OCI-LY1 (cell line): ENCODE data around the gene SUPT3H.

Source experiments
- H2AFZ ChIP-seq: fragments of 200-600 bp; sonication (generic), shearing (Covaris generic); 2 replicates; pipeline ENCODE4 v1.6.0; 2014; ENCODE audit warnings: antibody characterized with exemption, mild to moderate bottlenecking, low read length
- H3F3A ChIP-seq: fragments of 200-600 bp; sonication (generic), shearing (Covaris generic); 2 replicates; pipeline ENCODE4 v1.6.0; 2014; ENCODE audit warnings: mild to moderate bottlenecking, antibody characterized with exemption, low read length, moderate library complexity; ENCODE audit not compliant: insufficient read depth
- H3K27ac ChIP-seq: fragments of 200-600 bp; sonication (generic); 2 replicates; pipeline ENCODE4 v1.5.1; 2014; ENCODE audit warnings: low read length, mixed run types, mild to moderate bottlenecking, low read depth; ENCODE audit not compliant: poor library complexity, severe bottlenecking
- H3K27me3 ChIP-seq: fragments of 200-600 bp; sonication (generic); 2 replicates; pipeline ENCODE4 v1.6.0; 2014; ENCODE audit warnings: antibody characterized with exemption, mild to moderate bottlenecking, low read length, moderate library complexity; ENCODE audit not compliant: insufficient read depth
- H3K36me3 ChIP-seq: fragments of 200-600 bp; sonication (generic); 2 replicates; pipeline ENCODE4 v1.6.1; 2014; ENCODE audit warnings: mild to moderate bottlenecking, antibody characterized with exemption, low read length, moderate library complexity, mixed read lengths; ENCODE audit not compliant: insufficient read depth
- H3K4me1 ChIP-seq: fragments of 200-600 bp; sonication (generic); 2 replicates; pipeline ENCODE4 v1.5.1; 2014; ENCODE audit warnings: mild to moderate bottlenecking, low read length, moderate library complexity; ENCODE audit not compliant: insufficient read depth, severe bottlenecking
- H3K4me2 ChIP-seq: fragments of 200-600 bp; sonication (generic), shearing (Covaris generic); 2 replicates; pipeline ENCODE4 v1.6.1; 2014; ENCODE audit warnings: low read length
- H3K4me3 ChIP-seq: fragments of 200-600 bp; sonication (generic); 2 replicates; pipeline ENCODE4 v1.5.1; 2014; ENCODE audit warnings: low read length, low read depth, mild to moderate bottlenecking, mixed read lengths; ENCODE audit not compliant: poor library complexity, severe bottlenecking
- H3K79me2 ChIP-seq: fragments of 200-600 bp; shearing (Covaris generic); 2 replicates; pipeline ENCODE4 v1.6.1; 2016; ENCODE audit warnings: mixed run types, low read length, mixed read lengths; ENCODE audit not compliant: insufficient read depth
- H3K9ac ChIP-seq: fragments of 200-600 bp; sonication (generic), shearing (Covaris generic); 2 replicates; pipeline ENCODE4 v1.6.1; 2014; ENCODE audit warnings: mild to moderate bottlenecking, low read length, mixed read lengths
- H3K9me2 ChIP-seq: fragments of 200-600 bp; sonication (generic), shearing (Covaris generic); 2 replicates; pipeline ENCODE4 v1.6.1; 2014; ENCODE audit warnings: low read depth, mild to moderate bottlenecking, low read length, mixed read lengths
- H3K9me3 ChIP-seq: fragments of 200-600 bp; shearing (Covaris generic); 2 replicates; pipeline ENCODE4 v1.6.1; 2014; ENCODE audit warnings: low read length, mixed read lengths
- H4K20me1 ChIP-seq: fragments of 200-600 bp; sonication (generic), shearing (Covaris generic); 2 replicates; pipeline ENCODE4 v1.6.0; 2016; ENCODE audit warnings: mild to moderate bottlenecking, low read length; ENCODE audit not compliant: insufficient read depth
- EZH2 ChIP-seq: fragments of 200-600 bp; sonication (generic), shearing (Covaris generic); IDR thresholded peaks from 2 replicates; pipeline ENCODE4 v1.8.0; 2017; ENCODE audit warnings: borderline replicate concordance, mixed run types, mild to moderate bottlenecking, antibody characterized with exemption, low read length, moderate library complexity, mixed read lengths
- TF ChIP-seq, protein P1 (sequence below): fragments of 200-600 bp; sonication (generic), shearing (Covaris generic); IDR thresholded peaks from 2 replicates; pipeline ENCODE4 v1.5.1; 2017; ENCODE audit warnings: mild to moderate bottlenecking, antibody characterized with exemption, low read length, moderate library complexity, mixed read lengths

SUPT3H gene

DNA sequence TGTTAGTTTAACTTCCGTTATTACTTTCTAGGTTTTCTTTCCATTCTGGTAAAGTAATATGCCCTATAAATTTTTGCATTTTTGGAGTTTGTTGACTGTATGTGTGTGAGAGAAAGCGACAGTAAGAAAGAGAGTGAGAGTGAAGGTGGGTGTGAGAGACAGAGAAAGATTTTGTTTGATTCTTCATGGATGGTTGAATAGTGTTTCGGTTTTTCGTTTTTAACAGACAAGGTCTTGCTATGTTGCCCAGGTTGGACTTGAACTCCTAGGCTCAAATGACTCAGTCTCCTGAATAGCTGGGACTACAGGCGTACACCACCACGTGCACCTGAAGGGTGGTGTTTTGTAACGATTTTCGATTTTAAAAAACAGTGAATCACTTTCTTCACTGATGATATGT lies 378.7 kb downstream of the SUPT3H start:
- no peaks in the 10 kb centered on the region for H3K36me3 ChIP-seq
- H3K27me3 ChIP-seq: no peaks in the 10 kb centered on the region
- H3F3A ChIP-seq: no peaks in the 10 kb centered on the region
- H3K9ac ChIP-seq: no peak overlapping the region
- no peak overlapping the region for H2AFZ ChIP-seq
- no peak overlapping the region for H3K27ac ChIP-seq
- H3K9me3 ChIP-seq: no peaks in the 10 kb centered on the region
- TF ChIP-seq, protein P1, sequence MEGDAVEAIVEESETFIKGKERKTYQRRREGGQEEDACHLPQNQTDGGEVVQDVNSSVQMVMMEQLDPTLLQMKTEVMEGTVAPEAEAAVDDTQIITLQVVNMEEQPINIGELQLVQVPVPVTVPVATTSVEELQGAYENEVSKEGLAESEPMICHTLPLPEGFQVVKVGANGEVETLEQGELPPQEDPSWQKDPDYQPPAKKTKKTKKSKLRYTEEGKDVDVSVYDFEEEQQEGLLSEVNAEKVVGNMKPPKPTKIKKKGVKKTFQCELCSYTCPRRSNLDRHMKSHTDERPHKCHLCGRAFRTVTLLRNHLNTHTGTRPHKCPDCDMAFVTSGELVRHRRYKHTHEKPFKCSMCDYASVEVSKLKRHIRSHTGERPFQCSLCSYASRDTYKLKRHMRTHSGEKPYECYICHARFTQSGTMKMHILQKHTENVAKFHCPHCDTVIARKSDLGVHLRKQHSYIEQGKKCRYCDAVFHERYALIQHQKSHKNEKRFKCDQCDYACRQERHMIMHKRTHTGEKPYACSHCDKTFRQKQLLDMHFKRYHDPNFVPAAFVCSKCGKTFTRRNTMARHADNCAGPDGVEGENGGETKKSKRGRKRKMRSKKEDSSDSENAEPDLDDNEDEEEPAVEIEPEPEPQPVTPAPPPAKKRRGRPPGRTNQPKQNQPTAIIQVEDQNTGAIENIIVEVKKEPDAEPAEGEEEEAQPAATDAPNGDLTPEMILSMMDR: no peak
- TF ChIP-seq EZH2: no peak
- no peaks in the 10 kb centered on the region for H3K4me1 ChIP-seq
- no peak overlapping the region for H3K4me2 ChIP-seq
- no peaks in the 10 kb centered on the region for H3K9me2 ChIP-seq
- no peaks in the 10 kb centered on the region for H3K79me2 ChIP-seq
- H4K20me1 ChIP-seq: no peaks in the 10 kb centered on the region
- H3K4me3 ChIP-seq: no peak overlapping the region

DNA sequence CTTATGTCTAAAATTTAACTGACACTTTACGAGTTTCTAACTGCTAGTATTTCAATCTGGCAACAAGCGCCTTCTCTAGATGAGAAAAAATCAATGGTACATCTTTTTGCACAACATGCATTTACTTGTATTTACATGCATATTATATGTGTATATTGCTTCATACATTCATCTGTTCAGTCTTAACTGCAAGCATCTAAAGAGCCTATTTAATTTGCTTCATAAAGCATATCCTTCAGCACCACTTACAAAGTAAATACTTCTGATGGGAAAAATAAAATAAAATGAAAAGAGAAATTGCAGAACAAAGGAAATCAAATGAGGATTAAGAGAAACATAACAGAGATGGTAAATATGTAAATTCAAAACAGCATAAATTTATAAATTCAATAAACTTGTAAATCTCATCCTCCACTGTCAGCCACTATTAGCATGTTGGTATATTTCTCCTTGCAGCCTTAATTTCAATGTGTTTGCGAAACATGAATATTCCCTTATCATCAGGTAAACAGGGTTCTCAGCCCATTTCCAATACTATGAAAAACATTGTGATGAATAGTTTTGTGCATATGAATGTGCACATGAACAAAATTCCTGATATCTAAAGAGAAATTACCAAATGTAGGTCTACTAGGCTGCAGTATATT lies 382.1 kb downstream of the SUPT3H start:
- TF ChIP-seq EZH2: no peak
- TF ChIP-seq, protein P1: no peak
- Histone ChIP-seq H3K4me1 (no peaks in the 10 kb centered on the region), H3K9ac (no peak overlapping the region), H3K4me3 (no peak overlapping the region), H3K79me2 (no peaks in the 10 kb centered on the region), H3K27me3 (no peaks in the 10 kb centered on the region), H3F3A (no peaks in the 10 kb centered on the region), H3K4me2 (no peak overlapping the region), H3K36me3 (no peaks in the 10 kb centered on the region), H3K27ac (no peak overlapping the region), H2AFZ (no peak overlapping the region), H3K9me2 (no peaks in the 10 kb centered on the region), H3K9me3 (no peaks in the 10 kb centered on the region), H4K20me1 (no peaks in the 10 kb centered on the region)

DNA sequence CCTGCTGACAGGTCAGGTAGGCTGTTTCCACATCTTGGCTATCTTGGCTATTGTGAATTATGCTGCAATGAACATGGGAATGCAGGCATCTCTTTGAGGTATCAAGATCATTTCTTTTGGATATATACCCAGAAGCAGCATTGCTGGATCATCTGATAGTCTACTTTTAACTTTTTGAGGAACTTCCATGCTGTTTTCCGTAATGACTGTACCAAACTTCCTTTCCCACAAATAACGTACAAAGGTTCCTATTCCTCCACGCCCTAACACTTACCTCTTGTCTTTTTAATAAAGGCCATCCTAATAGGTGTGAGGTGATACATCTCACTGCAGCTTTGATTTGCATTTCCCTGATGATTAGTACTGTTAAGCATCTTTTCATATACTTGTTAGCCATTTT lies 388.3 kb downstream of the SUPT3H start:
- H3K36me3 ChIP-seq: no peaks in the 10 kb centered on the region
- no peaks in the 10 kb centered on the region for H3K27me3 ChIP-seq
- H3K9me2 ChIP-seq: no peaks in the 10 kb centered on the region
- H3K79me2 ChIP-seq: no peaks in the 10 kb centered on the region
- H3K4me1 ChIP-seq: no peaks in the 10 kb centered on the region
- H3K4me2 ChIP-seq: no peak overlapping the region
- no peak overlapping the region for H3K9ac ChIP-seq
- H2AFZ ChIP-seq: no peak overlapping the region
- H3F3A ChIP-seq: no peaks in the 10 kb centered on the region
- H3K27ac ChIP-seq: no peak overlapping the region
- H4K20me1 ChIP-seq: no peaks in the 10 kb centered on the region
- TF ChIP-seq, protein P1: no peak
- TF ChIP-seq EZH2: no peak
- no peak overlapping the region for H3K4me3 ChIP-seq
- no peaks in the 10 kb centered on the region for H3K9me3 ChIP-seq
